MCF 10A (cell line): ENCODE results near the gene ACTN1. TPM values are rescaled to one million over a fixed set of nuclear protein-coding genes. Genes with fewer than 3 reads are reported as not detected.

Source experiments
- BruUV-seq: library from RNA; stranded (reverse); fragments of 400-500 nt; replicated peaks from 2 replicates; lab custom pipeline; 2021; lab: Mats Ljungman, UMichigan
- CTCF ChIA-PET: fragments of 300-600 bp; sonication (Branson Sonifier 250); formaldehyde crosslinking; extraction: SDS; loops from one replicate; lab custom pipeline; 2021; ENCODE audit warnings: antibody characterized with exemption, inconsistent platforms; lab: Yijun Ruan, JAX
- POLR2A ChIA-PET: fragments of 300-600, 350-650 bp; sonication (Branson Sonifier 250); formaldehyde crosslinking; extraction: SDS; loops from one replicate; lab custom pipeline; 2020; ENCODE audit warnings: antibody characterized with exemption, inconsistent platforms; lab: Yijun Ruan, JAX
- DNase-seq: peaks from one replicate; pipeline ENCODE4 v3.0.0-alpha.2; 2018; ENCODE audit not compliant: unreplicated experiment
- H3K27ac Mint-ChIP-seq: one replicate; pipeline ENCODE4 v1.8.0; 2022; ENCODE audit warnings: mild to moderate bottlenecking, low read depth, mixed read lengths; ENCODE audit not compliant: unreplicated experiment
- H3K27me3 Mint-ChIP-seq: one replicate; pipeline ENCODE4 v1.8.0; 2022; ENCODE audit warnings: mixed read lengths; ENCODE audit not compliant: insufficient read depth, unreplicated experiment
- H3K36me3 Mint-ChIP-seq: one replicate; pipeline ENCODE4 v1.8.0; 2022; ENCODE audit warnings: mild to moderate bottlenecking, moderate library complexity, mixed read lengths; ENCODE audit not compliant: insufficient read depth, unreplicated experiment
- H3K4me1 Mint-ChIP-seq: one replicate; pipeline ENCODE4 v1.8.0; 2022; ENCODE audit warnings: mixed read lengths; ENCODE audit not compliant: insufficient read depth, unreplicated experiment
- H3K4me3 Mint-ChIP-seq: one replicate; pipeline ENCODE4 v1.8.0; 2022; ENCODE audit warnings: mild to moderate bottlenecking, moderate library complexity, mixed read lengths; ENCODE audit not compliant: unreplicated experiment
- H3K9me3 Mint-ChIP-seq: one replicate; pipeline ENCODE4 v1.8.0; 2022; ENCODE audit warnings: mixed read lengths; ENCODE audit not compliant: unreplicated experiment
- CTCF ChIP-seq: fragments of 200-600 bp; IDR thresholded peaks from one replicate; pipeline ENCODE4 v1.8.0; 2022; ENCODE audit warnings: antibody characterized with exemption, mild to moderate bottlenecking; ENCODE audit not compliant: unreplicated experiment
- intact Hi-C: fragments of 100-400 bp; cut with micrococcal nuclease; formaldehyde crosslinking; loops from 2 replicates; pipeline ENCODE4 v1.14.1; 2022
- total RNA-seq: library from RNA; stranded (reverse); gene quantifications from 2 replicates; pipeline ENCODE4 v1.2.3, GENCODE V29; 2022

Gene ACTN1
- total RNA-seq, 1 experiment from 2014 or later, result 312 TPM

- CTCF ChIA-PET, result no interaction called here
- no TSS peak for BruUV-seq
- Mint-ChIP-seq H3K27me3 (no peaks in the 10 kb centered on the region), H3K36me3 (peaks cover 90% of the 10 kb centered on the region), H3K4me1 (peaks cover 9% of the 10 kb centered on the region), H3K4me3 (no peak overlapping the region), H3K27ac (no peak overlapping the region), H3K9me3 (no peaks in the 10 kb centered on the region)
- POLR2A ChIA-PET, result no interaction called here
- intact Hi-C loops, result no loop called here
- DNase-seq, result no peak
- no peak for TF ChIP-seq CTCF
Observed at GRCh38 chr14:68879841-68880575, 99.1 kb downstream of the ACTN1 start.

- POLR2A ChIA-PET, result no interaction called here
- no peak overlapping the region for H3K4me3 Mint-ChIP-seq
- CTCF ChIA-PET, result interaction anchor here (0.6 kb wide), 1 partner anchor 103 kb away, joined by 3 read pairs; no protein-coding TSS in a partner anchor
- peaks cover 92% of the 10 kb centered on the region for H3K36me3 Mint-ChIP-seq
- H3K27ac Mint-ChIP-seq, result no peak overlapping the region
- no peak for TF ChIP-seq CTCF
- intact Hi-C loops, result no loop called here
- H3K27me3 Mint-ChIP-seq, result no peaks in the 10 kb centered on the region
- no peak for DNase-seq
- H3K4me1 Mint-ChIP-seq, result peaks cover 3% of the 10 kb centered on the region
- BruUV-seq, result no TSS peak
- no peaks in the 10 kb centered on the region for H3K9me3 Mint-ChIP-seq
Observed at GRCh38 chr14:68879321-68879781, 99.8 kb downstream of the ACTN1 start.

GRCh38 chr14:68878908-68879307, 100.2 kb downstream of the ACTN1 start:
- no peaks in the 10 kb centered on the region for H3K9me3 Mint-ChIP-seq
- no peaks in the 10 kb centered on the region for H3K27me3 Mint-ChIP-seq
- intact Hi-C loops, result no loop called here
- TF ChIP-seq CTCF, result no peak
- peaks cover 92% of the 10 kb centered on the region for H3K36me3 Mint-ChIP-seq
- H3K27ac Mint-ChIP-seq, result no peak overlapping the region
- no peak overlapping the region for H3K4me3 Mint-ChIP-seq
- POLR2A ChIA-PET, result no interaction called here
- no peak for DNase-seq
- peaks cover 4% of the 10 kb centered on the region for H3K4me1 Mint-ChIP-seq
- BruUV-seq, result no TSS peak
- CTCF ChIA-PET, result interaction anchor here (0.6 kb wide), 1 partner anchor 103 kb away, joined by 3 read pairs; no protein-coding TSS in a partner anchor

- H3K27ac Mint-ChIP-seq, result peak overlapping the region; percentile 37
- peaks cover 94% of the 10 kb centered on the region for H3K36me3 Mint-ChIP-seq
- no peak for TF ChIP-seq CTCF
- no peak overlapping the region for H3K4me3 Mint-ChIP-seq
- no TSS peak for BruUV-seq
- ChIA-PET CTCF (interaction anchor here (1.1 kb wide), 1 partner anchor 16 kb away, joined by 3 read pairs; no protein-coding TSS in a partner anchor), POLR2A (no interaction called here)
- H3K27me3 Mint-ChIP-seq, result no peaks in the 10 kb centered on the region
- no peak for DNase-seq
- intact Hi-C loops, result no loop called here
- no peaks in the 10 kb centered on the region for H3K9me3 Mint-ChIP-seq
- H3K4me1 Mint-ChIP-seq, result peaks cover 11% of the 10 kb centered on the region
Observed at GRCh38 chr14:68877993-68878575, 101.0 kb downstream of the ACTN1 start.
